HG02981 (cell line): ENCODE data around the gene IL4R.
"Not testable (repeated sequence)": the region's sequence is repeated elsewhere in the genome, so short reads cannot be mapped to it uniquely, and the experiment has no call there.

Source experiments
- ATAC-seq: cut with Tn5 transposase; IDR thresholded peaks from one replicate; pipeline ENCODE4 v1.9.1; 2021; ENCODE audit warnings: mild to moderate bottlenecking, moderate library complexity; ENCODE audit not compliant: unreplicated experiment

The IL4R gene

GRCh38 chr16:27327586-27327915, 13.8 kb downstream of the IL4R start:
- ATAC-seq, result no peak

DNA sequence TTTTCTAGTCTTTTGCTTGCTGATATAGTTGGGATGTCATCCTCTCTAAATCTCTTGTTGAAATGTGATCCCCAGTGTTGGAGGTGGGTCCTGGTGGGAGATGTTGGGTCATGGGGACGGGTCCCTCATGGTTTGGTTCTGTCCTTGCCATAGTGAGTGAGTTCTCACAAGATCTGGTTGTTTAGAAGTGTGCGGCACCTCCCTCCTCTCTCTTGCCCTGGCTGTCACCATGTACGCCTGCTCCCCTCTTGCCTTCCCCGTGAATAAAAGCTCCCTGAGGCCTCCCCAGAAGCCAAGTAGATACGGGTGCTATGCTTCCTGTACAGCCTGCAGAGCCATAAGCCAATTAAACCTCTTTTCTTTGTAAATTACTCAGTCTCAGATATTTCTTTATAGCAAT, 15.2 kb downstream of the IL4R start:
- ATAC-seq, result no peak

DNA sequence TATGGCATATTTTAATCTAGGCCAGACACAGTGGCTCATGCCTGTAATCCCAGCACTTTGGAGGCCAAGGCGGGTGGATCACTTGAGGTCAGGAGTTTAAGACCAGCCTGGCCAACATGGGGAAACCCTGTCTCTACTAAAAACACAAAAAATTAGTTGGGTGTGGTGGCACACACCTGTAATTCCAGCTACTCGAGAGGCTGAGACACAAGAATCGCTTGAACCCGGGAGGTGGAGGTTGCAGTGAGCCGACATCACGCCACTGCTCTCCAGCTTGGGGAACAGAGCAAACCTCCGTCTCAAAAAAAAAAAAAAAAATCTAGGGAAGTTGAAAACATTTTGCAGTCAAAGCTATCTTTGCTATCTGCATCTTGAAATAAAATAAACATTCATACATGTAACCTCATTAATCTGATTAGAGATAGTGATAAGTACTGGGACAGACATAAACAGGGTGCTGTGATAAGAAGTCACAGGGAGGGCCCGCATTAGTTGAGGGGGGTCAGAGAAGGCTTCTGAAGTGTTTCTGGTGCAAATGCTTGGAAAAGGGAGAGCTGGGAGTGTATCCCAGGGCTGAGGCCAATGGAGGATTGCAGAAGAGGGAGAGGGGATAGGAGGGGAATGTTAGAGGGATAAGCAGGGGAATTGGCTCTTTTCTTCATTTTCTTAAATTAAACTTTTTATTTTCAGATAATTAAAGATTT, 15.8 kb downstream of the IL4R start:
- ATAC-seq, result not testable (repeated sequence)

DNA sequence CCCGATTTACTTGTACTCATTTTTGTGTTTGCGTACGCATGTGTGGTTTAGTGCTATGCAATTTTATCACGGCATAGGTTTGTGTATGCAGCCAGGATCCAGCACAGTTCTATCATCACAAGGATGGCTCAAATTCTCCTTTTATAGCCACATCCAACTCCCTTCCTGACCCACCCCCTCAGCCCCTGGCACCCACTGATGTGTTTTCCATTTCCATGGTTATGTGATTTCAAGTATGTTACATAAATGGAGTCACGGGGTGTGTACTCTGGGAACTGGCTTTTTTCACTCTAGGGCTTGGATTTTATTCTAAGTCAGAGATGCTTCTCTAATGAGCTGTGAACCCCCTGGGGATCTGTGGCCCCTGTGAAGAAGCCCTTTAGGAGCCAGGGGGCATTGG, 16.8 kb downstream of the IL4R start:
- ATAC-seq, result no peak

DNA sequence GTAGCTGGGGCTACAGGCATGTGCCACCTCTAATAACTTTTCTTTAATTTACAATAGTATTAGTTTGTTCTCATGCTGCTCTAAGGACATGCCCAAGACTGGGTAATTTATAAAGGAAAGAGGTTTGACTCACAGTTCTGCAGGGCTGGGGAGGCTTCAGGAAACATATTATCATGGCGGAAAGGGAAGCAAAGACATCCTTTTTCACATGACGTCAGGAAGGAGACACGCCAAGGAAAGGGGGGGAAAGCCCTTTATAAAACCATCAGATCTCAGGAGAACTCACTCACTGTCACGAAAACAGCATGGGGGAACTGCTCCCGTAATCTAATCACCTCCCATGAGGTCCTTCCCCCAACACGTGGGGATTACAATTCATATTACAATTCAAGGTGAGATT, 18.3 kb downstream of the IL4R start:
- no peak for ATAC-seq

DNA sequence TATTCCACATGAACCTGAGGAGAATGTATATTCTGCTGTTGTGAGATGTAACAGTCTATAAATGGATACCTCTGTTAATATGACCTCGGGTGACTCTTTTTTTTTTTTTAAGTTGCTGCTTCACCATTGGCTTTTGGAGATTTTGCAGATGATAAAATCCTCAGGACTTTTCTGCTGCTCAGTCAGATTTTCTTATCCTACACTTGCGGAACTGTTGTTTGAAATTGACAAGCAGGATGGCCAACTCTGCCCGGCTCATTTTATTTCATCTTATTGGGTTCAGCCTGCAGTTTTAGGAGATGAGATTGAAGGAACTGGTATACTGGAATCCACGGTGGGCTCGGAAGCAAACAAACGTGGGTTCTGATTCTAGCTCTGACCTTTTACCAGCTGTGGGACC, 19.3 kb downstream of the IL4R start:
- no peak for ATAC-seq

DNA sequence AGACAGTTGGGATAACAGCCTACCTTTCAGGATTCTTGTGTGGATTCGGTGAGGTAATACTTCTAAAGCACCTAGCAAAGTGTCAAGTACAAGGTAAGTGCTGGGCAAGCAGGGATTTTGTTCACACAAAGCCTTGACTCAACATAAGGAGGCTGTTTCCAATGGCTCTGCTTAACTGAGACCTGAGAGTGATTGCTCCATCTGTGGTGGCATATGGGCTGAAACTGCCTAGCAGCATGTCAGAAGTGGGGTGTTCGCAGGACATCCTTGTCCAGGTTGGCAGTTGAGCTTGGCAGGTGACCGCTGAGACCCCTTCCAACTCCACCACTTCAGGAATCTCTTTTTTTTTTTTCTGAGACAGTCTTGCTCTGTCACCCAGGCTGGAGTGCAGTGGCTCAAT, 19.8 kb downstream of the IL4R start:
- ATAC-seq, result no peak

DNA sequence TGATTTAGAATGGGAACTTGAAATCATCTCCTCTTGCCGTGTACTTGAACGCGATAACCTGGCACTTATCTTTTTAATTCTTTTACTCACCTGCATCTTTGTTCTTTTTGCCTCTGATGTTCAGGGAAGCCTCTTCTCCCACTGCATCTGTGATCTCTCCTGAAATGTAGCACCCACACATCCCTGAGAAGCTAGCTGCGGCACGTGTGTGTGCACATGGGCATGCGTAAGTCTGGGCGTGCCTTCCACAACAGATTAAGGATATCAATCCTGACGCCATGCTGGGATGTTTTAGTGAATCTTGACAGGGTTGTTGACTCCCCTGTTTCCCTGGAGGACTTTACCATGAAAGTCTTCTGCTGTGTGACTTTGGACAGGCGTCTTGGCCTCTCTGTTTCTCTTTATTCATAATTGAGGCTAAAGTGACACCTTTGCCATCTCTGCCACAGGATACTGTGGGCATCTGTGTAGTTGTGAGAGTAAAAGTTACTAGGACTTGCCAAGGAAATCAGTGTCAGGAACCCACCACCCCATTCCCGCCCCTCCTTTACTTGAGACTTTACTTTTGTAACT, 20.5 kb downstream of the IL4R start:
- no peak for ATAC-seq

GRCh38 chr16:27334838-27335237, 21.1 kb downstream of the IL4R start:
- no peak for ATAC-seq

GRCh38 chr16:27335349-27336053, 21.7 kb downstream of the IL4R start:
- ATAC-seq, result no peak

DNA sequence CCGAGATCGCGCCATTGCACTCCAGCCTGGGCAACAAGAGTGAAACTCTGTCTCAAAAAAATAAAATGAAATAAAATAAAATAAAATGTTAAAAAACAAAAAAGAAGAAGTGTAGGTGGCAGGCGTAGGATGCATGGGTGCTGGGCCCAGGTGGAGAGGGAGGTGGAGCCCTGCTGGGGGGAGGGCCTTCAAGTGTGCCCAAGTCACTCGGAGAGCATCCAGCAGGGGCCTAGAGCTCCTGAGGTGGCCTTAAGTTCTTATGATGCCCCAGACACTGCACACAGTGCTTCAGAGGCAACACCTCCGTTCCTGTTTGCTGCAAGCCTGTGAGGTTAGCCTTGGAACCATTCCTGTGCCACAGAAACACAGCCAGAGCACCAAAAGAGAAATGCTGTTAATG, 23.2 kb downstream of the IL4R start:
- no peak for ATAC-seq

DNA sequence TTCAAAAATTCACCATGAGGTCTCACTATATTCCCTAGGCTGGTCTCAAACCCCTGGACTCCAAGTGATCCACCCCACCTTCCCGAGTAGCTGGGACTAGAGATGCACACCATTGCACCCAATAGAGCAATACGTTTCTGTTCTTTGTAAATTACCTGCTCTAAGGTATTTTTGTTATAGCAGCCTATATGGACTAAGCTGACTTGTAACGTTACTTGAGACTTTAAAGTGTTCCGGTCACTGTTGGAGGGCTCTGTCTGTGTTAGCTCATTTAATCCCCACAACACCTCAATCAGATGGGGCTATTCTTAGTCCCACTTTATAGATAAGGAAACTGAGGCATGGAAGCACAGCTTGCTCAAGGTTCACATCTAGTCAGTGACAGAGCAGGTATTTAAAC, 25.4 kb downstream of the IL4R start:
- ATAC-seq, result no peak

- ATAC-seq, result no peak
Measured at GRCh38 chr16:27340654-27341053, 26.9 kb downstream of the IL4R start.

GRCh38 chr16:27341549-27341948, 27.8 kb downstream of the IL4R start:
- no peak for ATAC-seq

DNA sequence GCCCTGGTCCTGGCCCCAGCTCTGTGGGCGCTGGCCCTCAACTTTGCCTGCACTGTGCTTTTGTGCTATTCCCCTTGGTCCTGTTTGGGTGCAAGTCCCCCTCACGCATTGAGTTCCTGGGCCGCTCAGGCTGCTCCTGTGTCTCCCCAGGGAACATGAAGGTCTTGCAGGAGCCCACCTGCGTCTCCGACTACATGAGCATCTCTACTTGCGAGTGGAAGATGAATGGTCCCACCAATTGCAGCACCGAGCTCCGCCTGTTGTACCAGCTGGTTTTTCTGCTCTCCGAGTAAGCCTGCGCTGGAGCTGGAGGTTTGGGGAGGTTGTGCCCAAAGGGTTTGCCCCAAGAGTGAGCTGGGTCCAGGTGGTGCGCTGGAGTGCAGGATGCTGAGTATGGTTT, 28.2 kb downstream of the IL4R start:
- ATAC-seq, result no peak

DNA sequence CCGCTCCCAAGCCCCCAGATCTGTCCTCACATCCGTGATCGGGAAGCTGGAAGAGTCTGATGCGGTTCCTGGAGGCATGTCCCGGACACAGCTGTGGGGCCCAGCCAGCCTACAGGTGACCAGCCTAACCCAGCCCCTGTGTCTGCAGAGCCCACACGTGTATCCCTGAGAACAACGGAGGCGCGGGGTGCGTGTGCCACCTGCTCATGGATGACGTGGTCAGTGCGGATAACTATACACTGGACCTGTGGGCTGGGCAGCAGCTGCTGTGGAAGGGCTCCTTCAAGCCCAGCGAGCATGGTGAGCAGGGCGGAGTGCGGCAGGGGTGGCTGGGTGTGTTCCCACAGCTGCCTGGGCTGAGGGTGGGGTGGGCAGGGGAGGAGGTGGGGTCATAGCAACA, 30.9 kb downstream of the IL4R start:
- no peak for ATAC-seq

GRCh38 chr16:27345201-27345600, 31.4 kb downstream of the IL4R start:
- no peak for ATAC-seq

DNA sequence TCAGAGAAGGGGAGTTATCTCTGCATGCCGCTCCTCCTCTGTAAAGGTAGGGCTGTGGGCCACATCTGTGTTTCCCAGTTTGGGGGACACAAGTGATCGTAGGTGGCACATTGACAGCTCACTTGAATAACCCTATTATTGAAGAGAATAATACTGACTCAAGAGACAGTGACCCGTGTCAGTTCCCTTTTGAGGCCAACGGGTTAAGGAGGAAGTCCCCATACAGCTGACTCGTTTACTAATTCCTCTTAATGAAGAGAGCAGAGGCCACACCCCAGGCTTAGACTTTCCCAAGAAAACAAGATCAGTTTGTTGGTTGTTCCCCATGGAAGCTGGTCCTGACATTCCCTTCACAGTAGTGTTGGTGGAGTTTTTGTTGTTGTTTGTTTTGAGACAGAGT, 33.0 kb downstream of the IL4R start:
- ATAC-seq, result no peak

DNA sequence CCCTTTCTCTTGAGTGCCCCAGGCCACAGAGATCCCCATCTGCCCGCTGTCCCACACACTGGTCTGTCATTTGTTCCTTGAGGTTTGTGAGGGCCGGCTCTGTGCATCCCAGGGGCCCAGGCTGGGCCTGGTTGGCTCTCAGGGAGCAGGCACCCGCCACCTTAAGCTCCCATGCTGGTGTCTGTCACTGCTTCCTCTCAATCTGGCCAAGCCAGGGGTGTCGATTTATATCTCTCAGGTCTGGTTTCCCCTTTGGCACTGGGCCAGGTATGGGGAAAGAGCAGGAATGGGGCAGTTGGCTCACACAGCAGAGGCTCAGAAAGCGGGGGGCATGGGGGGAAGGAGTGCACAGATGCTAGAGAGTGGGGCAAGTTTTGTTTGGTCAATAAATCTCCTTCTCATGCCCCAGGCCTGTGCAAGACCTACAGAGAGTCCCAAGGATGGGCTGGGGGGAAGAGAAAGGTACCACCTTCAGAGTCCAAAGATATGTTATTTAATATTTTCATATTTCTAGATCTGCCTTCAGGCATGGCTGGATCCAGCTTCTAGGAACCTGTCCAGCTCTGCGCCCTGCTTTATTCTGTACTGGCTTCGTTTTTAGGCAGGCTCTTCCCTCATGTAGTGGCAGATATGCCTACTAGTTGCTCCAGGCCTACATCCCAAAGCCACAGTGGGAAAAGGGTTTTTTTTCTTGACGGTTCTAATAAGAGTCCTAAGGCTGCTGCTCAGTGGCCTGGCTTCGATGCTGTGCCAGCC, 34.3 kb downstream of the IL4R start:
- no peak for ATAC-seq

- ATAC-seq, result no peak
Measured at GRCh38 chr16:27349276-27349675, 35.5 kb downstream of the IL4R start.

DNA sequence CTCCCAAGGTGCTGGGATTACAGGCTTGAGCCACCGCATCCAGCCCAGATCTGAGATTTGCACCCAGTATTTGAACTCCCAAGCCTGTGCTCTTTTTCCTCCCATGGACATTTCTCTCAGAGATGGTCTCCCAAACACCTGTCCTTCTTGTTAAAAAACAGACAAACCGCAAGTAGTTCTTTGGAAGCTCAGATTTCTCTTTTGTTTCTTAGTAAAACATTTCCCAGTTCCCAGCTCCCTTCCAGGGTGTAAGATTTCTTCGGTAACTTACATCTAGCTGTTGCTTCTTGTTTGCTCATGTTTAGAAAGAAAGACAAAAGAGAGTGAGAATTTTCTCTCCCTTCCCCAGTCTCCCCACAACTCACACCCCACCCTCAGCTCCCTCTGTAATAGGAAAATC, 36.2 kb downstream of the IL4R start:
- ATAC-seq, result no peak

DNA sequence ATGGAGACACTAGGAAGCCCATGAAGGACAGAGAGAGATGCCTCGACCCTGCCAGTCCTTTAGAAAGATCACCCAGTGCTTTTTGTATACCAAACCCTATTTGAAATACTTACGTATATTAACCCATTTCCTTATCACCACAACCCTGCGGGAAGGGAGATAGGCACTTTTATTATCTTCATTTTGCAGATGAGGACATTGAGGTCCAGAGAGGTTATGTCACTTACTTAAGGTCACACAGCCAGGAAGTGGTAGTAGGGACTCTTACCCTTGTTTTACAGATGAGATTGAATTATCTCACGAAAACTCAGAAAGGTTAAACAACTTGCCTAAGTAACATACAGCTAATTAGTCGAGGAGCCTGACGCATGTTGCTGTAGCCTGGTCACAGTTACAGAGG, 38.2 kb downstream of the IL4R start:
- ATAC-seq, result no peak
